ENCODE measurements around the gene ADCY2. TPM values are rescaled to one million over a fixed set of nuclear protein-coding genes. Genes with fewer than 3 reads are reported as not detected.

ADCY2 gene
- total RNA-seq (ENCODE audit: unreplicated experiment) = 1.5 TPM
- long read RNA-seq = 0 reads

GRCh38 chr5:7395947-7396712 lies at the start of gene ADCY2:
ADCY2 (plus strand) TSS chr5:7396138; CDS start chr5:7396297, 159 bp downstream.
- peak; percentile 37 for DNase-seq (ENCODE audit: low spot score)
- peaks cover 8% of the 10 kb centered on the region for H3K27me3 Mint-ChIP-seq (ENCODE audit: unreplicated experiment)
- peaks cover 13% of the 10 kb centered on the region for H3K4me1 Mint-ChIP-seq (ENCODE audit: unreplicated experiment)
- H3K9me3 Mint-ChIP-seq (ENCODE audit: unreplicated experiment) = no peaks in the 10 kb centered on the region
- H3K27ac Mint-ChIP-seq (ENCODE audit: unreplicated experiment) = peak within 1 kb of the TSS; percentile 77
- H3K36me3 Mint-ChIP-seq (ENCODE audit: low read depth, unreplicated experiment) = peaks cover 4% of the 10 kb centered on the region
- no peak for TF ChIP-seq CTCF (IDR thresholded peaks at IDR 0.05; ENCODE audit: unreplicated experiment)
- H3K4me3 Mint-ChIP-seq (ENCODE audit: unreplicated experiment) = peak within 1 kb of the TSS; percentile 92

GRCh38 chr5:7347377-7347776 lies 48.6 kb upstream of the ADCY2 start:
- no peak for DNase-seq (ENCODE audit: low spot score)
- Mint-ChIP-seq H3K9me3 (ENCODE audit: unreplicated experiment) (no peaks in the 10 kb centered on the region), H3K36me3 (ENCODE audit: low read depth, unreplicated experiment) (peaks cover 2% of the 10 kb centered on the region), H3K4me3 (ENCODE audit: unreplicated experiment) (no peak overlapping the region), H3K27me3 (ENCODE audit: unreplicated experiment) (no peaks in the 10 kb centered on the region), H3K27ac (ENCODE audit: unreplicated experiment) (no peak overlapping the region), H3K4me1 (ENCODE audit: unreplicated experiment) (no peaks in the 10 kb centered on the region)
- no peak for TF ChIP-seq CTCF (IDR thresholded peaks at IDR 0.05; ENCODE audit: unreplicated experiment)

GRCh38 chr5:7348168-7348854 lies 47.6 kb upstream of the ADCY2 start:
- no peaks in the 10 kb centered on the region for H3K27me3 Mint-ChIP-seq (ENCODE audit: unreplicated experiment)
- no peaks in the 10 kb centered on the region for H3K36me3 Mint-ChIP-seq (ENCODE audit: low read depth, unreplicated experiment)
- H3K27ac Mint-ChIP-seq (ENCODE audit: unreplicated experiment) = no peak overlapping the region
- no peaks in the 10 kb centered on the region for H3K9me3 Mint-ChIP-seq (ENCODE audit: unreplicated experiment)
- TF ChIP-seq CTCF (IDR thresholded peaks at IDR 0.05; ENCODE audit: unreplicated experiment) = no peak
- H3K4me1 Mint-ChIP-seq (ENCODE audit: unreplicated experiment) = no peaks in the 10 kb centered on the region
- DNase-seq (ENCODE audit: low spot score) = no peak
- no peak overlapping the region for H3K4me3 Mint-ChIP-seq (ENCODE audit: unreplicated experiment)

- no peak for TF ChIP-seq CTCF (IDR thresholded peaks at IDR 0.05; ENCODE audit: unreplicated experiment)
- H3K9me3 Mint-ChIP-seq (ENCODE audit: unreplicated experiment) = no peaks in the 10 kb centered on the region
- no peak overlapping the region for H3K4me3 Mint-ChIP-seq (ENCODE audit: unreplicated experiment)
- DNase-seq (ENCODE audit: low spot score) = no peak
- no peak overlapping the region for H3K27ac Mint-ChIP-seq (ENCODE audit: unreplicated experiment)
- no peaks in the 10 kb centered on the region for H3K36me3 Mint-ChIP-seq (ENCODE audit: low read depth, unreplicated experiment)
- H3K27me3 Mint-ChIP-seq (ENCODE audit: unreplicated experiment) = no peaks in the 10 kb centered on the region
- H3K4me1 Mint-ChIP-seq (ENCODE audit: unreplicated experiment) = no peaks in the 10 kb centered on the region
Observed at GRCh38 chr5:7361593-7361992, 34.3 kb upstream of the ADCY2 start.

Data from endothelial cell (in vitro differentiated cells).